ENCODE measurements around the gene KAT5.
"Not testable (repeated sequence)": the region's sequence is repeated elsewhere in the genome, so short reads cannot be mapped to it uniquely, and the experiment has no call there.

Gene KAT5

GRCh38 chr11:65700399-65700798 is 11.7 kb upstream of the KAT5 start:
- H3K4me1 ChIP-seq (ENCODE audit: control insufficient read depth, low read length), result peaks cover 7% of the 10 kb centered on the region
- TF ChIP-seq EZH2phosphoT487 (IDR thresholded peaks at IDR 0.05; ENCODE audit: borderline replicate concordance, low read length), result no peak
- TF ChIP-seq CTCF (IDR thresholded peaks at IDR 0.05; ENCODE audit: low read depth, low read length, poor library complexity, severe bottlenecking), result no peak
- H4K20me1 ChIP-seq (ENCODE audit: control insufficient read depth, insufficient read depth, low read depth, low read length), result no peaks in the 10 kb centered on the region
- H3K9me3 ChIP-seq (ENCODE audit: control insufficient read depth, insufficient read depth, low read length), result no peaks in the 10 kb centered on the region
- no peaks in the 10 kb centered on the region for H3K36me3 ChIP-seq (ENCODE audit: control insufficient read depth, low read length)
- H3K4me3 ChIP-seq (ENCODE audit: low read length), result no peak overlapping the region
- H3K9me2 ChIP-seq (replicated peaks; ENCODE audit: control insufficient read depth, low read length), result no peaks in the 10 kb centered on the region
- no peaks in the 10 kb centered on the region for H3F3A ChIP-seq (ENCODE audit: control insufficient read depth, insufficient read depth)
- H3K4me2 ChIP-seq (ENCODE audit: low read length), result peak overlapping the region; percentile 6; the same call in 1 of the 2 replicates
- peaks cover 12% of the 10 kb centered on the region for H3K27me3 ChIP-seq (ENCODE audit: control insufficient read depth, low read length)
- no peak overlapping the region for H3K27ac ChIP-seq (ENCODE audit: low read depth, low read length)
- H3K79me2 ChIP-seq (ENCODE audit: control insufficient read depth, low read length), result no peaks in the 10 kb centered on the region

GRCh38 chr11:65701686-65702085 is 10.4 kb upstream of the KAT5 start:
- Histone ChIP-seq H3K4me2 (ENCODE audit: low read length) (no peak overlapping the region), H4K20me1 (ENCODE audit: control insufficient read depth, insufficient read depth, low read depth, low read length) (no peaks in the 10 kb centered on the region), H3F3A (ENCODE audit: control insufficient read depth, insufficient read depth) (no peaks in the 10 kb centered on the region; the same call in 1 of the 2 replicates), H3K79me2 (ENCODE audit: control insufficient read depth, low read length) (no peaks in the 10 kb centered on the region), H3K9me2 (replicated peaks; ENCODE audit: control insufficient read depth, low read length) (no peaks in the 10 kb centered on the region), H3K4me1 (ENCODE audit: control insufficient read depth, low read length) (peaks cover 11% of the 10 kb centered on the region), H3K27ac (ENCODE audit: low read depth, low read length) (no peak overlapping the region), H3K4me3 (ENCODE audit: low read length) (no peak overlapping the region), H3K9me3 (ENCODE audit: control insufficient read depth, insufficient read depth, low read length) (no peaks in the 10 kb centered on the region), H3K36me3 (ENCODE audit: control insufficient read depth, low read length) (no peaks in the 10 kb centered on the region), H3K27me3 (ENCODE audit: control insufficient read depth, low read length) (peaks cover 15% of the 10 kb centered on the region)
- no peak for TF ChIP-seq EZH2phosphoT487 (IDR thresholded peaks at IDR 0.05; ENCODE audit: borderline replicate concordance, low read length)
- no peak for TF ChIP-seq CTCF (IDR thresholded peaks at IDR 0.05; ENCODE audit: low read depth, low read length, poor library complexity, severe bottlenecking)

- H3K4me3 ChIP-seq (ENCODE audit: low read length), result no peak overlapping the region
- peaks cover 15% of the 10 kb centered on the region for H3K27me3 ChIP-seq (ENCODE audit: control insufficient read depth, low read length)
- no peak overlapping the region for H3K27ac ChIP-seq (ENCODE audit: low read depth, low read length)
- H3K9me2 ChIP-seq (replicated peaks; ENCODE audit: control insufficient read depth, low read length), result no peaks in the 10 kb centered on the region
- H4K20me1 ChIP-seq (ENCODE audit: control insufficient read depth, insufficient read depth, low read depth, low read length), result no peaks in the 10 kb centered on the region
- peaks cover 14% of the 10 kb centered on the region for H3K4me1 ChIP-seq (ENCODE audit: control insufficient read depth, low read length)
- no peaks in the 10 kb centered on the region for H3K36me3 ChIP-seq (ENCODE audit: control insufficient read depth, low read length)
- H3K4me2 ChIP-seq (ENCODE audit: low read length), result no peak overlapping the region
- H3F3A ChIP-seq (ENCODE audit: control insufficient read depth, insufficient read depth), result no peaks in the 10 kb centered on the region; the same call in 1 of the 2 replicates
- no peaks in the 10 kb centered on the region for H3K79me2 ChIP-seq (ENCODE audit: control insufficient read depth, low read length)
- H3K9me3 ChIP-seq (ENCODE audit: control insufficient read depth, insufficient read depth, low read length), result no peaks in the 10 kb centered on the region
- TF ChIP-seq CTCF (IDR thresholded peaks at IDR 0.05; ENCODE audit: low read depth, low read length, poor library complexity, severe bottlenecking), result no peak
- TF ChIP-seq EZH2phosphoT487 (IDR thresholded peaks at IDR 0.05; ENCODE audit: borderline replicate concordance, low read length), result no peak
These were observed 8.2 kb upstream of the KAT5 start for GRCh38 chr11:65703846-65704245.

- not testable (repeated sequence) for H3K27ac ChIP-seq (ENCODE audit: low read depth, low read length); H3K9me2 ChIP-seq (replicated peaks; ENCODE audit: control insufficient read depth, low read length); H3F3A ChIP-seq (ENCODE audit: control insufficient read depth, insufficient read depth); H3K27me3 ChIP-seq (ENCODE audit: control insufficient read depth, low read length); H3K79me2 ChIP-seq (ENCODE audit: control insufficient read depth, low read length); H3K36me3 ChIP-seq (ENCODE audit: control insufficient read depth, low read length); H4K20me1 ChIP-seq (ENCODE audit: control insufficient read depth, insufficient read depth, low read depth, low read length); H3K9me3 ChIP-seq (ENCODE audit: control insufficient read depth, insufficient read depth, low read length)
- Histone ChIP-seq H3K4me1 (ENCODE audit: control insufficient read depth, low read length) (peaks cover 17% of the 10 kb centered on the region), H3K4me3 (ENCODE audit: low read length) (peak overlapping the region; percentile 45), H3K4me2 (ENCODE audit: low read length) (peak overlapping the region; percentile 65)
These were observed 5.7 kb upstream of the KAT5 start for GRCh38 chr11:65706303-65706763.

- H4K20me1 ChIP-seq (ENCODE audit: control insufficient read depth, insufficient read depth, low read depth, low read length); H3K4me2 ChIP-seq (ENCODE audit: low read length); H3K9me3 ChIP-seq (ENCODE audit: control insufficient read depth, insufficient read depth, low read length); H3K27ac ChIP-seq (ENCODE audit: low read depth, low read length); H3K9me2 ChIP-seq (replicated peaks; ENCODE audit: control insufficient read depth, low read length); H3F3A ChIP-seq (ENCODE audit: control insufficient read depth, insufficient read depth); H3K79me2 ChIP-seq (ENCODE audit: control insufficient read depth, low read length); H3K27me3 ChIP-seq (ENCODE audit: control insufficient read depth, low read length); H3K4me3 ChIP-seq (ENCODE audit: low read length); H3K36me3 ChIP-seq (ENCODE audit: control insufficient read depth, low read length): not testable (repeated sequence)
- H3K4me1 ChIP-seq (ENCODE audit: control insufficient read depth, low read length), result peaks cover 18% of the 10 kb centered on the region
These were observed 5.0 kb upstream of the KAT5 start for GRCh38 chr11:65707002-65707401.
